Stimulated activated naive B cell treated with anti-CD40 and anti-IgM and Interleukin-4, amounts not matched to agents 10 μg/mL and 1 μg/mL and 100 μg/mL, for 72 hours (primary cell): ENCODE results near the gene DUSP28.
A peak's percentile ranks its signal among the peaks of the same experiment; 100 is the strongest.

Experiments used
- ATAC-seq, 2 donors: fragments of 150-1000 bp; cut with Tn5 transposase; replicated peaks; 2 replicates each; pipeline ENCODE4 v1.10.0; 2021; ENCODE audit warnings: moderate library complexity in 1 of 2
- DNase-seq: peaks from one replicate; pipeline ENCODE4 v3.0.0; 2021
- H3K27ac Mint-ChIP-seq: one replicate; pipeline ENCODE4 v1.8.0; 2022; ENCODE audit warnings: mild to moderate bottlenecking, mixed read lengths
- H3K27me3 Mint-ChIP-seq, 2 donors: one replicate each; pipeline ENCODE4 v1.8.0; 2022; ENCODE audit warnings: mixed read lengths in 2 of 2
- H3K36me3 Mint-ChIP-seq, 2 donors: one replicate each; pipeline ENCODE4 v1.8.0; 2022; ENCODE audit warnings: mixed read lengths in 2 of 2, mild to moderate bottlenecking in 1 of 2
- H3K4me1 Mint-ChIP-seq, 2 donors: one replicate each; pipeline ENCODE4 v1.8.0; 2022; ENCODE audit warnings: mixed read lengths in 2 of 2, mild to moderate bottlenecking in 1 of 2
- H3K4me3 Mint-ChIP-seq, 2 donors: one replicate each; pipeline ENCODE4 v1.8.0; 2022; ENCODE audit warnings: mild to moderate bottlenecking in 2 of 2, mixed read lengths in 2 of 2, moderate library complexity in 1 of 2
- H3K9me3 Mint-ChIP-seq, 2 donors: one replicate each; pipeline ENCODE4 v1.8.0; 2022; ENCODE audit warnings: mixed read lengths in 2 of 2, mild to moderate bottlenecking in 1 of 2

The DUSP28 gene

DNA sequence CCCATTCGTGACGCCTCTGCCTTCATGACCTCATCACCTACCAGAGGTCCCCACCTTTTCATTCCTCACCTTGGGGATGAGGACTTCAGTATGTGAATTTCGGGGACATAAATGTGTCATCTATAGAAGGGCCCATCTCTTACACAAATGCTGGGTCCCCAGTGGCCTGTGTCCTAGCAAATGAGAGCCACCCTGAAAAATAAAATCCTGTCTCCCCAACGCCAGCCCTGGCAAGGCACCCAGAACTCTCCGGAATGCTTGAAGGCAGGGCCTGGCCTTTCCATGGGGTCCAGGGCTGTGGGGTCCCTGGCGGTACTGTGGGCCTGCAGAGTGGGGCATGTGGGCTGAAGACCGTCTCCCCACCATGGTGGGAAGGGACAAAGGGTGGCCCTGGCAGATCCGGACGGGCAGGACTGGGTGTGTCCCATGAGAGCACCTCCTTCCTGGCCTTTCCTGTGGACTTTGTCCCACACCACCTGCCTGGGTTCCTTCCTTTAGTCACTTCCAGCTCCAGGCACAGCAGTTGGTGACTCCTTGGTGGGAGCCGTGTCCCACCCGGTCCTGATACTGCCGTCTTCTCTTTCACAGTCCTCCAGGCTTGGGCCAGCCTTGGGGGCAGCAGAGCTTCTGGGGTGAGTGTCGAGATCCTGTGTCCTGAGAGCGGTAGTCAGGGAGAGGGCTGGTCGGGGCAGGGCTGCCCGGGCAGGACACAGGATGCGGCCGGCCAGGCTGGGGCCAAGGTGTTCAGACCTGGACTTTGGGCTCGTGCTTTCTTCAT, 45.0 kb downstream of the DUSP28 start:
- H3K4me3 Mint-ChIP-seq = no peak overlapping the region
- no peak for ATAC-seq

DNA sequence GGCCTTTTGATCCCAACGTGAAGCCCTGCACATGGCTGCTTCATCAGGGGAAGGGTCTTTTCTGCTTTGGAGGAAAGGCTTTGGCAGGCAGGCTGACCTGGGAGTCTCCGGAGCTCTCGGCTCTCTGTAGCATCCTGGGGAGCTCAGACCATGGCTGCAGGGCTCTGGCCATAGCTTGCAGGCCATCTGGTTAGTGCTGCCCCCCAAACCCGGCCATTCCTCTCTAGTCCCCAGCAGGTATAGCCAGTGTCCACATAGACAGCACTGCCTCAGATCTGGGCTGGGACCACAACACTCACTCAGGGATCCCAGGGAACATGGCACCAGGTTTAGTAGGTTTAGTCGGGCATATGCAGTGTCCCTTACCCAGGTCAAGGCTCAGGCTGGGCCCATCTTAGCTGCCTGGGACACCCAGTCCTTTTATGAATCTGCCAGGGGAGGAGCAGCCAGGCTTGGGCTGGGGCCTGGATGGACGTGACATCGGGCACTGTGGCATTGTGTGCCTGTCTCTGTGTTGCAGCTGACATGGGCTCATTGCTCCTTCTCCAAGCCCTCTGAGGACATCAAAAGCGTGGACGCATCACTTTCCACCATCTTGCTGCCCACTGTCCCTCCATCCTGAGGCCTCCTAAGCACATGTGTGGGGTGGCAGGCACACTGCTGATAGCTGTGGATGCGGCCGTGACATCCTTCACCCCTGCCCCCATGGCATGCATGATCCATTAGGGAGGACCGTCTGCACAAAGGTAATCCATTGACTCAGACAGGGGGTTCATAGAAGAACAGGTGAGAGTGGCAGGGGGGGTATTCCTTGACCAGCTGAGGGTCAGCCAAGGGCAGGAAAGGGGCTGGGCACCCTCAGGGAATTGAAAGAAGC, 45.9 kb downstream of the DUSP28 start:
- Mint-ChIP-seq H3K4me3 (no peak overlapping the region), H3K9me3 (no peaks in the 10 kb centered on the region), H3K27me3 (no peaks in the 10 kb centered on the region), H3K27ac (peak overlapping the region; percentile 59), H3K36me3 (peaks cover 7 to 23% of the 10 kb centered on the region in 2 donors), H3K4me1 (peaks cover 0 to 10% of the 10 kb centered on the region in 2 donors)
- DNase-seq (no peak), ATAC-seq (no peak)

More for the DNA sequence above, 45.0 kb downstream of the DUSP28 start:
- Mint-ChIP-seq H3K27me3 (no peaks in the 10 kb centered on the region), H3K27ac (no peak overlapping the region), H3K4me1 (peaks cover 0 to 10% of the 10 kb centered on the region in 2 donors), H3K9me3 (no peaks in the 10 kb centered on the region), H3K36me3 (peaks cover 7 to 23% of the 10 kb centered on the region in 2 donors)
- DNase-seq = no peak

DNA sequence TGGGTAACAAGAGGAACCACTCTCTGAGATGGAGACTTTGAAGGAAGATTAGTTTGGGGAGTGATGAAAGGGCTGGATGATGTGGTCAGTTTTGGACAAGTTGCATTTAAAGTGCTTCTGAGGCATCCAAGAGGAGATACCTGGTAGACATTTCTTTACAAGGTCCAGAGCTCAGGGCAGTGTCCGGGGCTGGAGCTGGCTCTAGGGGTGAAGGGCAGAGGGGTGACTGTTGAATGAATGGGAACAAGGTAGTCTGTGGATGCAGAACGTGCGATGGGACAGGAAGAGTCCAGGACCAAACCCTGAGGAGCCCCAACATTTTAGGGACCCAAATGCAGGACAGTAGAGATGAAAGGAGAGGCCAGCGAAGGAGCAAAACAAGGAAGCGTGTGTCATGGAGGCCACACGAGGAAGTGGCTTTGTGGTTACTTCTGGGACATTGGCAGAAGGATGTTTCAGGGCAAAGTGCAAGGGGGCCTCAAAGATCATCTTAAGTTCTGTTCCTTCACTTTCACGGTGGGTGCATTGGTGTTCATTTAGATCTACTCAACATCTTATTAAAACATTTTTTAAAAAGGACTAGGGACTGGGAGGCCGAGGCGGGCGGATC, 51.5 kb downstream of the DUSP28 start:
- no peak for DNase-seq
- Mint-ChIP-seq H3K9me3 (peaks cover 1 to 3% of the 10 kb centered on the region in 2 donors), H3K4me3 (no peak overlapping the region), H3K4me1 (peaks cover 8 to 10% of the 10 kb centered on the region in 2 donors), H3K27ac (peak overlapping the region; percentile 15), H3K27me3 (no peaks in the 10 kb centered on the region), H3K36me3 (peaks cover 15 to 17% of the 10 kb centered on the region in 2 donors)
- ATAC-seq = no peak
